Colonic mucosa (tissue), 4 donors: ENCODE results near the gene NFE2L2. TPM values are rescaled to one million over a fixed set of nuclear protein-coding genes. Genes with fewer than 3 reads are reported as not detected.
"Not testable (repeated sequence)": the region's sequence is repeated elsewhere in the genome, so short reads cannot be mapped to it uniquely, and the experiment has no call there.

Experiments
- DNase-seq: peaks from one replicate; pipeline ENCODE4 v3.0.0-alpha.2; 2020
- H3K27ac ChIP-seq: fragments of 200-600 bp; one replicate; pipeline ENCODE4 v1.8.0; 2021
- H3K27me3 ChIP-seq: fragments of 200-600 bp; one replicate; pipeline ENCODE4 v1.8.0; 2021
- H3K36me3 ChIP-seq: fragments of 200-600 bp; one replicate; pipeline ENCODE4 v1.8.0; 2021
- H3K4me1 ChIP-seq: fragments of 200-600 bp; one replicate; pipeline ENCODE4 v1.8.0; 2021; ENCODE audit warnings: mild to moderate bottlenecking
- H3K4me3 ChIP-seq: fragments of 200-600 bp; one replicate; pipeline ENCODE4 v1.8.0; 2021
- H3K9ac ChIP-seq, 2 donors: one replicate each; pipeline ENCODE4 v1.7.0; 2013; ENCODE audit warnings: control low read depth in 2 of 2, low read depth in 2 of 2, low read length in 2 of 2
- H3K9me3 ChIP-seq: fragments of 200-600 bp; one replicate; pipeline ENCODE4 v1.8.0; 2021
- intact Hi-C: fragments of 100-400 bp; cut with DNase I; formaldehyde crosslinking; loops from one replicate; pipeline ENCODE4 v1.14.1; 2022
- total RNA-seq, 2 donors: library from RNA; stranded (reverse); fragmentation: NEBNext Ultra II Directional in 1 of 2; extraction: Animal tissue kit (Norgen Biotek cat#: 25700) in 1 of 2; gene quantifications; one replicate each; pipeline ENCODE4 v1.2.1, GENCODE V29; 2021
- TF ChIP-seq, protein P1 (sequence below): fragments of 200-600 bp; IDR thresholded peaks from one replicate; pipeline ENCODE4 v1.8.0; 2022; ENCODE audit warnings: antibody characterized with exemption, mild to moderate bottlenecking
- donor health status: healthy.
- donor health status: DM: no; HTN: no; CAD: no.
- donor health status: DM: no; HTN: no; CAD: no.

NFE2L2 gene
- total RNA-seq, 2 donors from 2014 or later = 81.5 to 87.6 TPM

DNA sequence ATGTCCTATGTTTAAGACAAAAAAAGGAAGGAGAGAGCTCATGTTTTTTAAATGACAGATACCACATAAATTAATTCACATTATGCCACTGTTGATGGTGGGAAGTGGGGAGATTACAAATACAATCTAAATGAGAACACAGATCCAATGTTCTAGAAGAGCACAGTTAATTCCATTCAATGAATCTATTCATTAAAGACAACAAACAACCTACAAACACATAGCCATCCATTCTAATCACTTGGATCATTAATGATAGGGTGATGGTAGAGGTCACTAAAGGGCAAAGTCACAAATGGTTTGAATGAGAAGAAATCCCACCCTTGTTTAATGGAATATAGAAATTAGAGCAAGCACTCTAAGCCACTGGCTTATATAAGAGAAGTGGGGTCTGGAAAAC is 30.3 kb downstream of the NFE2L2 start:
- H3K9me3 ChIP-seq = no peaks in the 10 kb centered on the region
- no peaks in the 10 kb centered on the region for H3K27me3 ChIP-seq
- no peak overlapping the region for H3K4me3 ChIP-seq
- intact Hi-C loops = no loop called here
- H3K4me1 ChIP-seq = no peaks in the 10 kb centered on the region
- H3K9ac ChIP-seq = no peak overlapping the region
- H3K36me3 ChIP-seq = peaks cover 10% of the 10 kb centered on the region
- TF ChIP-seq, protein P1, sequence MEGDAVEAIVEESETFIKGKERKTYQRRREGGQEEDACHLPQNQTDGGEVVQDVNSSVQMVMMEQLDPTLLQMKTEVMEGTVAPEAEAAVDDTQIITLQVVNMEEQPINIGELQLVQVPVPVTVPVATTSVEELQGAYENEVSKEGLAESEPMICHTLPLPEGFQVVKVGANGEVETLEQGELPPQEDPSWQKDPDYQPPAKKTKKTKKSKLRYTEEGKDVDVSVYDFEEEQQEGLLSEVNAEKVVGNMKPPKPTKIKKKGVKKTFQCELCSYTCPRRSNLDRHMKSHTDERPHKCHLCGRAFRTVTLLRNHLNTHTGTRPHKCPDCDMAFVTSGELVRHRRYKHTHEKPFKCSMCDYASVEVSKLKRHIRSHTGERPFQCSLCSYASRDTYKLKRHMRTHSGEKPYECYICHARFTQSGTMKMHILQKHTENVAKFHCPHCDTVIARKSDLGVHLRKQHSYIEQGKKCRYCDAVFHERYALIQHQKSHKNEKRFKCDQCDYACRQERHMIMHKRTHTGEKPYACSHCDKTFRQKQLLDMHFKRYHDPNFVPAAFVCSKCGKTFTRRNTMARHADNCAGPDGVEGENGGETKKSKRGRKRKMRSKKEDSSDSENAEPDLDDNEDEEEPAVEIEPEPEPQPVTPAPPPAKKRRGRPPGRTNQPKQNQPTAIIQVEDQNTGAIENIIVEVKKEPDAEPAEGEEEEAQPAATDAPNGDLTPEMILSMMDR = no peak
- DNase-seq = no peak
- H3K27ac ChIP-seq = no peak overlapping the region

DNA sequence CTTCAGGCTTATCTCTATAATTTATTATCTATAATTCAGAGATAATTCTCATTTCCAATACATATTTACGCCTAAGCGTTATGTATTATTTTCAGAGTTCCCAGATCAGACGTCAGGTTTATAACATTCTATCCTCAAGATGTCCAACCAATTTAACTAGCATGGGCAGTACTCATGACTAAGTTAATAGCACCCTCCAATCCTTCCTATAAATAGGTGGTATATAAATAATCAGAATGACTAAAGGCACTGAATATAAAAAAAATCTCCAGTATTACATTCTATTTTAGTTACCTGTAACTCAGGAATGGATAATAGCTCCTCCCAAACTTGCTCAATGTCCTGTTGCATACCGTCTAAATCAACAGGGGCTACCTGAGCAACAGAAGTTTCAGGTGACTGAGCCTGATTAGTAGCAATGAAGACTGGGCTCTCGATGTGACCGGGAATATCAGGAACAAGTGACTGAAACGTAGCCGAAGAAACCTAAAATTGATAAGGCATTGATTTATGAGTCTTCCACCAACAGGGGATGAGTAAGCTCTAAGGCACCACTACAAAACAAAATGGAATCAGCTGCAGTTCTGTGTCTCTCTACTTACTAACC is 32.3 kb downstream of the NFE2L2 start:
- intact Hi-C loops = no loop called here
- Histone ChIP-seq H3K36me3 (peaks cover 10% of the 10 kb centered on the region), H3K4me3 (no peak overlapping the region), H3K9ac (no peak overlapping the region), H3K4me1 (no peaks in the 10 kb centered on the region), H3K27ac (no peak overlapping the region), H3K9me3 (no peaks in the 10 kb centered on the region), H3K27me3 (no peaks in the 10 kb centered on the region)
- TF ChIP-seq, protein P1 = no peak
- DNase-seq = no peak

DNA sequence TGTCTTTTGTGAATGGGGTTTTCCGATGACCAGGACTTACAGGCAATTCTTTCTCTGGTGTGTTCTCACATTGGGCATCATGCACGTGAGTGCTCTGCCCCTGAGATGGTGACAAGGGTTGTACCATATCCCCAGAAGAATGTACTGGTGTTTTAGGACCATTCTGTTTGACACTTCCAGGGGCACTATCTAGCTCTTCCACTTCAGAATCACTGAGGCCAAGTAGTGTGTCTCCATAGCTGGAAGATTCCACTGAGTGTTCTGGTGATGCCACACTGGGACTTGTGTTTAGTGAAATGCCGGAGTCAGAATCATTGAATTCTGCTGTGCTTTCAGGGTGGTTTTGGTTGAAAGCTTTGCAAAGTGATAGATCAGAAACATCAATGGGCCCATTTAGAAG is 33.3 kb downstream of the NFE2L2 start:
- no peaks in the 10 kb centered on the region for H3K9me3 ChIP-seq
- DNase-seq = no peak
- TF ChIP-seq, protein P1 = no peak
- H3K9ac ChIP-seq = no peak overlapping the region
- H3K27ac ChIP-seq = no peak overlapping the region
- intact Hi-C loops = no loop called here
- H3K36me3 ChIP-seq = peaks cover 10% of the 10 kb centered on the region
- H3K4me3 ChIP-seq = no peak overlapping the region
- no peaks in the 10 kb centered on the region for H3K27me3 ChIP-seq
- H3K4me1 ChIP-seq = no peaks in the 10 kb centered on the region

DNA sequence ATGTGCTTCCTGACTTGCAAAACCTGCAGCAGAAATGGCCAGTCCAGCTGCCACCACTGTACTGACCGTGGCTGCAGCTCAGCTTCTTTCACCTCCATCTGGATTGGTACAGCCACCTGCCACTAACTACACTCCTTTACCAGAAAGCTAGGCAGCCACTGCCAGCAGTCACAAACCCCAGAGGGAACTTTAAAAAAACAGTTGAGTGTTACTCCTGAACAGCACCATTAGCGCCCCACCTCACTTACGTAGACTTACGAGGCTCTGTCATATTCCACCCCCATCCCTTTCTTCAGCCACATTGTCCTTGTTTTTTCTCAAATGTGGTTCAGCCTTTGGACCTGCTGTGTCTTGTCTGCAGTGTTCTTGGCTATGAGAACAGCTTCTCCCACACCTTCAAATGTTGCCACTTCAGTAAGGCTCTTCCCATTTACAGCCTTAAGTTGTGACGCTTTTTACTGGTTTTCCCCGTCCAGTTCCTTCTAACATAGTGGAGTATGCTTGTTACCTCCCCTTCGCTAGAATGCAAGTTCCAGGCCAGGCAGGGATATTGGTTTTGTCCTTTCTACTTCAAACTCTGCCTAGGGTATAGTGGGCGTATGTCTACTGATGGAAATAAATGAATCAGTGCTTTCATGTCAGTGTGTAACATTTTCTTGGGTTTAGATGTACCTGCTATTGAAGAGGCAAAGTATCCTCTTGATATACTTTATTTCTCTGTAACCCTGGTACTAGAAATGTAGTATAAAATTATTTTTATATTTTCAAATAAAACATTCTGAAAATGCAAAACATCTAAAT is 34.9 kb downstream of the NFE2L2 start:
- Histone ChIP-seq H3K27me3 (no peaks in the 10 kb centered on the region), H3K27ac (no peak overlapping the region), H3K36me3 (peaks cover 10% of the 10 kb centered on the region), H3K4me1 (no peaks in the 10 kb centered on the region), H3K4me3 (no peak overlapping the region), H3K9me3 (no peaks in the 10 kb centered on the region), H3K9ac (no peak overlapping the region)
- DNase-seq = no peak
- TF ChIP-seq, protein P1 = no peak
- intact Hi-C loops = no loop called here

DNA sequence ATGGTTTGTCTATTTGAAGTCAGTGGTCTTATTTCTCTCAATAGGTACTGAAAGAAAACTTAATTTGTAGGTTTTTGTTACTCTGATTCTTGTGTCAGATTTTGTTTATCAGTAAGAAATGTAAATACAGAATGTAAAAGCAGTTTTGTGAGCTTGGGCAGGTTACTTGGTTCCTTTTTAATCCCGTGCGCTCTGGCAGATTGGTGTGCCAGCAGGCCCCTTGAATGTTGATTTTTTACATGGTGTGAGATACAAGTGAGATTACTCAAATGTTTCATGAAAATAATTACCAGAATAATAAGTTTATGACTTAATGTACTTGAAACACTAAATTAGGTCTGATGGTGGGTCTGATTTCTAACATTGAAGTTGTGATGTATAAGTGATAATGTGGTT is 38.6 kb downstream of the NFE2L2 start:
- no peak overlapping the region for H3K27ac ChIP-seq
- no peaks in the 10 kb centered on the region for H3K27me3 ChIP-seq
- intact Hi-C loops = no loop called here
- H3K4me3 ChIP-seq = no peak overlapping the region
- H3K4me1 ChIP-seq = no peaks in the 10 kb centered on the region
- DNase-seq = no peak
- no peaks in the 10 kb centered on the region for H3K9me3 ChIP-seq
- H3K9ac ChIP-seq = no peak overlapping the region
- H3K36me3 ChIP-seq = peaks cover 6% of the 10 kb centered on the region
- TF ChIP-seq, protein P1 = no peak

DNA sequence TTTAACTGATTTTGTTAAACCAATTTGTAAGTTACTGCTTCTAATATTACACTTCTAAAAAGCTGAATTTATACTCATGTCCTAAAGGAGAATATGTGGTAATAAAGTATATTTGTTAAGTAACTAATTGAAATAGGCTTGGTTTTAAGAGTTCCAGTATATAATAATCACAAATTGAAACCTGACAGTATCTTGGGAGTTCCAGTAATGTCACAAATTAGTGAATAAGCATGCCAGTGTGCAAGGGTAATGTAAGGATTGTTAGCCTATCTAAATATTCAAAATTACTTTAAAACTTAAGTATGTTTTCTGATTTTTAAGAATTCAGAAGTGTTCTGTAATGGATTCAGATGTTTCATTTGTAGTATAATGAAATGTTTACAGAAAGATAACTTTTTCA is 41.1 kb downstream of the NFE2L2 start:
- peaks cover 14% of the 10 kb centered on the region for H3K36me3 ChIP-seq
- H3K4me1 ChIP-seq, H3K9me3 ChIP-seq, intact Hi-C loops, H3K27ac ChIP-seq, DNase-seq, H3K9ac ChIP-seq, H3K4me3 ChIP-seq, H3K27me3 ChIP-seq: not testable (repeated sequence)
